HG03520 (cell line): Measurements from ENCODE around the gene OR2F1.
"Not testable (repeated sequence)": the region's sequence is repeated elsewhere in the genome, so short reads cannot be mapped to it uniquely, and the experiment has no call there.

Source experiments
- ATAC-seq: cut with Tn5 transposase; IDR thresholded peaks from one replicate; pipeline ENCODE4 v1.9.1; 2021; ENCODE audit warnings: mild to moderate bottlenecking, moderate library complexity; ENCODE audit not compliant: unreplicated experiment

The OR2F1 gene

GRCh38 chr7:144006029-144006691 lies 51.5 kb downstream of the OR2F1 start:
- no peak for ATAC-seq

GRCh38 chr7:144006692-144007042 lies 52.0 kb downstream of the OR2F1 start:
- no peak for ATAC-seq

- no peak for ATAC-seq
Observed at GRCh38 chr7:144009361-144009760, 54.7 kb downstream of the OR2F1 start.

GRCh38 chr7:144010061-144010460 lies 55.4 kb downstream of the OR2F1 start:
- ATAC-seq = not testable (repeated sequence)

GRCh38 chr7:144010821-144011220 lies 56.2 kb downstream of the OR2F1 start:
- not testable (repeated sequence) for ATAC-seq

- no peak for ATAC-seq
Observed at GRCh38 chr7:144011458-144012230, 57.0 kb downstream of the OR2F1 start.
